HT1080 (cell line): ENCODE results near the gene ADORA2A. TPM values are rescaled to one million over a fixed set of nuclear protein-coding genes. Genes with fewer than 3 reads are reported as not detected.
"Not testable (repeated sequence)": the region's sequence is repeated elsewhere in the genome, so short reads cannot be mapped to it uniquely, and the experiment has no call there.

ENCODE experiments used
- DNase-seq: peaks from one replicate; pipeline ENCODE4 v3.0.0-alpha.2; 2015; ENCODE audit warnings: low read depth
- total RNA-seq: library from RNA; depleted of rRNA; stranded (reverse); fragments of >200 nt; shearing (Covaris generic); gene quantifications from 2 replicates; pipeline ENCODE4 v1.2.3, GENCODE V29; 2014; rRNA removed

Gene ADORA2A
- total RNA-seq, 1 experiment from 2014 or later = 2.3 TPM

DNA sequence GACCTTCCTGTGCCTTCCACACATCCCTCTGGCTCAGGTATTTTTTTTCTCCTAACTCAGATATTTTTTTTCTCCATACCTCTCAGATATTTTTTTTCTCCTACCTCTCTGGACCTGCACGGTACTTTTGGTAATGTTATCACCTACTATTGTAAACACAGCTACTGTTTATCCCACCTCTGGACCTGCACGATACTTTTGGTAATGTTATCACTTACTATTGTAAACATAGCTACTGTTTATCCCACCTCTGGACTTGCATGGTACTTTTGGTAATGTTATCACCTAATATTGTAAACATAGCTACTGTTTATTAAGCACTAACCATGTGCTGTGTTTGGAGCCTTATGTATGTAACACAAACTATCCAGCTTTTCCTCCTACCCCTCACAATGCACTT is 55.6 kb downstream of the ADORA2A start:
- DNase-seq = no peak

DNA sequence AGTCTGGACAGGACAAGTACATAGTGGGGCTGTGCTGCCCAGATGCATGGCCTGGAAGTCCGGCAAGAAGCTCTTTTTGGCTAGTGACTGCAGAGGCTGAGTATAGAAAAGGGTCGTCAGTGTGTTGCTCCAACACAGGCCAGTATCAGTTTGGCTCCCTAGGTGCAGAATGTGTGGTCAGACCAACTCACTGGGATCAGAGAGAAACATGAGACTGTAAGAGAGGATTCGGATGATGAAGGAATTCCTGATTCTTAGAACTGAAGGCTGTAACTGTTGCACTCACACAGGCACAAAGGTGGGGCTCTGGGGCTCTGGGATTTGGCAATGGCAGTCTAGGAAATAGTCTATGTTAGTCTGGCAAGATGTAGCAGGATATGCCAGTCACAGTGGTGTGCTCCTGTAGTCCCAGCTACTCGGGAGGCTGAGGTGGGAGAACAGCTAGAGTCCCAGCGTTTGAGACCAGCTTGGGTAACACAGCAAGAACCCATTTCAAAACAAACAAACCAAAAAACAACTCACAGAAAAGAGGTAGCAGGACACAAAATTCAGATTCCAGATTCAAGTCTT is 56.7 kb downstream of the ADORA2A start:
- DNase-seq = no peak

DNA sequence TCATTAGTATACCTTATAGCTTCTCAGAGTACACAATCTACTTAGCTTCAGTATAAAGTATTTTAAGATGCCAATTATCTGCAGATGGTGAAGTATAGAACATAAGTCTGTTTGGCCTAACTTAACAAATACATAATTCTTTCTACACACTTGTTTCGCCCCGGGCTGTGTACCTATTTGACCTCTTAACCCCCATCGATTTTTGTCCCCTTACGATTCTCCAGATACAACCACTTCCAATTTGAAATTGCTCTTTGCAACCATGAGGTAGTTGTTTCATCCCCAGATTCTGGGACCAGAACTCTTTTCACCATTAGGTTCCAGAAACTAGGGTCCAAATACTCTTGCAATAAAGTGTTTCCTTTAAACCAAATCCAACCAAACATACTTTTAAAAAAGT is 57.8 kb downstream of the ADORA2A start:
- no peak for DNase-seq

DNA sequence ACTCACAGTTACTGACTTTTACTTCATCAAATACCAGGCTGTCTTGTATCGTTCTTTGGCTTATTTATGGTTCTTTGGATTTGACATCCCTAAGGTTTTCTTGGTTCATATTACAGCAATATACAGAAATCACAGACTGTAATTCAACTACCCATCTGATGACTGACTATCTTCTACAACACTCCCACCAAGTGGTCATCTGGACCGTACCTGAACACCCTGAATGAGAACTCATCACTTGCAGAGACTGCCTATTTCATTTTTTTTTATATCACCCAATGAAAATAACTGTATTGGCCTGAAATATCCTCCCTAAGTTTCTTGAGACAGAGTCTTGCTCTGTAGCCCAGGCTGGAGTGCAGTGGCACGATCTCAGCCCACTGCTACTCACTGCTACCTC is 58.2 kb downstream of the ADORA2A start:
- no peak for DNase-seq

DNA sequence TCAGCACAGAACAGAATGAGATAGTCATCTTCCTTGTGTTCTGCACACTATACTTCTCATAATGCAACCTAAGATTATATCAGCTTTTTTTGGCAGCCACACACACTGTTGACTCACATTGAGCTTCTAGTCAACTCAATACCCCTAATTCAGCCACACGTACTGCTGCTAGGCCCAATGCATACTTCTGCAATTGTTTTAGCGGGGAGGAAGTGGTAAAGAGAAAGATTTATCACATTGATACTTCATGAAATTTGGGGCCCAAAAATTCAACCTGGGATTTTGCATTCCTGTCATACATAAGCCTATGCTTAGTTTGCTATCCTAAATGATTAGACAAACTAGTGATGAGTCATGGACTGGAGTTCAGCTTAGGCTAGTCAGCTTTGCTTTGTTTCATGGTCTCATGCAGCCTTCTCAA is 59.1 kb downstream of the ADORA2A start:
- DNase-seq = peak; percentile 93

DNA sequence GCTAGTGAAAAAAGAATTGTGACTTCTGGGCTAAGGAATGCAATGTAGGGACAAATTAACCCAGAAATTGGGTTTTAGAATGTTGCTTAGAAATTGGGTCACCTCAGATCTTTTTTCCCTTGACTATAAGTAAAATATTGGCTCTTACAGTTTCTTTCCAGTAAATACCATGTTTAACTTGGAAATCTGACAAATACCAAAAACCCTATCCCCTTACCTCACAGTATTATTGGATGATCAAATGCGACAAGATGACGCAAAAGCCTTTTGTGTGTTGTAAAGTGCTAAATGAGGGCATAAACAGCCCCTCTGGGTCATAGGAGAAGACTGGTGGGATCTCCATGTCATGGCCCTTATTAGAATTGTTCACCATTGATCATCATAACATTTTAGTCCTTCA is 61.6 kb downstream of the ADORA2A start:
- no peak for DNase-seq

DNA sequence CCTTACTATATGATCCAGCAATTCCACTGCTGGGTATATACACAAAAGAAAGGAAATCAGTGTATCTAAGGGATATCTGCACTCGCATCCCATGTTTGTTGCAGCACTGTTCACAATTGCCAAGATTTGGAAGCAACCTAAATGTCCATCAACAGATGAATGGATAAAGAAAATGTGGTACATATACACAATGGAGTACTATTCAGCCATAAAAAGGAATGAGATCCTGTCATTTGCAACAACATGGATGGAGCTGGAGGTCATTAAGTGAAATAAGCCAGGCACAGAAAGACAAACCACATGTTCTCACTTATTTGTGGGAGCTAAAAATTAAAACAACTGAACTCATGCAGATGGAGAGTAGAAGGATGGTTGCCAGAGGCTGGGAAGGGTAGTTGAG is 62.0 kb downstream of the ADORA2A start:
- DNase-seq = not testable (repeated sequence)

Other genes starting within 250 kb of the ADORA2A start
- 0.10 and 0.17 TPM in 2 replicates for gene SUSD2, start 246.1 kb upstream of the ADORA2A start, total RNA-seq
- not detected in 2 replicates for gene GGT5, start 182.5 kb upstream of the ADORA2A start, total RNA-seq
- 27.4 and 28.5 TPM in 2 replicates for gene SPECC1L, start 156.8 kb upstream of the ADORA2A start, total RNA-seq
- not detected in 2 replicates for gene UPB1, start 67.7 kb downstream of the ADORA2A start, total RNA-seq
- 167 and 172 TPM in 2 replicates for gene GUCD1, start 127.5 kb downstream of the ADORA2A start, total RNA-seq
- gene SNRPD3, start 128.4 kb downstream of the ADORA2A start, total RNA-seq = 278 and 339 TPM in 2 replicates
- 0.70 and 1.1 TPM in 2 replicates for gene LRRC75B, start 165.5 kb downstream of the ADORA2A start, total RNA-seq
- 3.7 and 8.5 TPM in 2 replicates for gene GGT1, start 175.6 kb downstream of the ADORA2A start, total RNA-seq